Activated naive CD4-positive, alpha-beta T cell (primary cell): ENCODE results near the gene CAPNS2.
"Not testable (repeated sequence)": the region's sequence is repeated elsewhere in the genome, so short reads cannot be mapped to it uniquely, and the experiment has no call there.

Experiments used
- DNase-seq, 4 experiments: peaks; one replicate each; lab custom pipeline; 2025; lab: John Stamatoyannopoulos, UW

Gene CAPNS2

DNA sequence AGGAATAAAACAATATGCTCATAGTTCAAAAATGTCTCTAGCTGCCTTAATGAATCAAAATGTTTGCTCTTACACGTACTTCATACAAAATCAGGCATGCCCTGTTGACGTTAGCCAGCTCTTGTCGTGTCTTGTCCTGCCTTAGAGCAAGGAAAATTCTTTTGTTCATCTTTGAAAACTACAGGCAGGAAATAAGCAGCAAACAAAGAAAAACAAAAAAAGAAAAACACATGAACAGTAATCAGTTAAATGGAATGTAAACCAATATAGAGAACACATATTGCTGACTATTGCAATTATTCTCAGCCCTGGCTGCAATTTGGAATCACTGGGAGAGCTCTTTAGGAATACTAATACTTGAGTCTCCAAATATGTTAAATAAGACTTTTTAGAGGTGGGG lies 1.7 kb downstream of the CAPNS2 start:
- no peak for DNase-seq

DNA sequence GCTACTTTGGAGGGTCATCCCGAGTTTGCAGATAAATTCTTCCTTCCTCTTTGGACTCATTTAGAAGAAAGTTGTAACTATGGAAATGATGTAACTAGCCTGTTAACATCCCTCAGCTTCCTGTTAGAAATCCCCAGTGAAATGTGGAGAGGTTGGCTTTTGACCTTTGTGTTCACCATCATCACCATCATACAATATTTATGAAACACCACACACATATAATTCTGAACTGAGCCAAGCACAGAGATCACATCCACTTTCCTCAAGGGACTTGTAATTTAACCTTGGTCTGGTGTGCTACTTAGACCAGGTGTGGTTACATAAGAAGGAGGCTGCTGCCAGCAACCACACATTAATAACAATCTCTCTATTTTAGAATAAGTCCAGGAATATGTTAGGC lies 2.5 kb downstream of the CAPNS2 start:
- DNase-seq = no peak

DNA sequence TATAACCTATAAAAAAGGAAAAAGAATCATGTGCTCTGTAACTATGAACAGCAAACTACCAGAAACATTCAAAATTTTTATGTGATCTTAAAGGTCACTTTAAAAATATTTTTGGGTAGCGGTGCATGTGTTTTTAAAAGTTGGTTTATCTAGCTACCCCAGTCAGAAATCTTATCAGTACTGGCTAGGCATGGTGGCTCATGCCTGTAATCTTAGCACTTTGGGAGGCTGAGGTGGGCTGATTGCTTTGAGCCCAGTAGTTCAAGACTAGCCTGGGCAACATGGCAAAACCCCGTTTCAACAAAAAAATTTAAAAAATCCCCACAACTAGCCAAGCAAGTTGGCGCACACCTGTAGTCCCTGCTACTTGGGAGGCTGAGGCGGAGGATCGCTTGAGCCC lies 3.7 kb downstream of the CAPNS2 start:
- DNase-seq = no peak

DNA sequence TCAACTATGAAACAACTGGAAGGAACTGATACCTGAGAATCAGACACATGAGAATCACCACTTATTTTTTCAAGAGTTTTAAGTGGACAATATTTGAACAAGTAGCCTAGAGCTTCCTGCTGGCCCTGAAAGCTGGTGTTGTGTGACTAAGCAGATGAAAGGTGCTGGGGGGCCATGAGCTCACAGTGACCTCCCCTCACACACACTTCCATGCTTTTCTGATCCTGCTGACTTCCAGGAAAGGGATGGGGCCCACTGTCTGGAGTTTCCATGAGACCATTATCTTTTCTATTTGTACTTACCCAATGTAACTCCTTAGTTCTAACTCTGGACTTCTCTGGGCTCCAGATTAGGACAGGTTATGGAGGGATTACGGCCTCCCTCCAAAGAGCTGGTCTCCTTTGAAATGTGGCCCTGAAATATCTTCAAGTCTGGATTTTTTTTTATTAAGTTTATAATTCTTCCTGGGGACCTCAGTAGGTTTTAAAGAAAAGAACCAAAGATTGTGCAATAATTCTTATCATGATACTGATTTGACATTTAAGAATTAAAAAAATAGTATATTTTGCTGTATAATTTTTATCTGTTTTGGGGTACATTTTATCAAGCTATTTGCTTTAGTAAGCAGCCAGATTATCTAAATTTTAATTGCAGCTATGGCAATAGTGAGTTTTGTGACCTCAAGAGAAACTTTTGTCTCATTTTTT lies 4.9 kb downstream of the CAPNS2 start:
- no peak for DNase-seq

DNA sequence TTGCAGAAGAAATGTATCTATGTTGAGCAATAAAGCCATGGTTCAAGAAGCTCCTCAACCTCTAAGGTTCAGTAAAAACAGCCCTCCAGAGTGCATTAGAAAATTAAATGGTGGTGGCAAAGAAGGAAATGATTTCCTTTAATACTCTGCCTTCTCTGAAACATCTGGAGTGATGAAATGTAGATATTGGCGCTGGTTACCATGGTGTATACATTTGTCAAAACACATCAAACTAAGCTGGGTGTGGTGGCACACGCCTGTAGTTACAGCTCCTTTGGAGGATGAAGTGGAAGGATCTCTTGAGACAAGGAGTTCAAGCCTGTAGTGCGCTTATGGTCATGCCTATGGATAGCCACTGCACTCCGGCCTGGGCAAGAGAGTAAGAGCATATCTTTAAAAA lies 6.0 kb downstream of the CAPNS2 start:
- DNase-seq = no peak

DNA sequence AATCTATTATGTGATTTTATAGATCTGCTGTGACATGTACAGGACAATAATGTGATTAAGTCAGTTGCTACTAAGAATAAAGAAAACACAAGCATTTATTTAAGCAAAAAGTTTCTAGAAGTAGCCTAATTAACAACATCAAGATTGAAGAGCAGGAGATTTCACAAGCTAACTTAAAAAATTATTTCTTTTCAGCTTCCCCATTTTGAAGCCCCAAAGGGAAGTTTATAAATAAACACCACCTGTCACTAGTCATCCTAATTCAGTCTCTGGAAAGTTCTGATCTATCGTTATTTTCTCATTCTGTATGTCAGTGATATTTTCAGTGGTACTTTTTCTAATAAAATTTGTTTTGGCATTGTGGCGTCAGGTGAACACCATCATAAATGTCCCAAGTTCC lies 8.3 kb downstream of the CAPNS2 start:
- no peak for DNase-seq

DNA sequence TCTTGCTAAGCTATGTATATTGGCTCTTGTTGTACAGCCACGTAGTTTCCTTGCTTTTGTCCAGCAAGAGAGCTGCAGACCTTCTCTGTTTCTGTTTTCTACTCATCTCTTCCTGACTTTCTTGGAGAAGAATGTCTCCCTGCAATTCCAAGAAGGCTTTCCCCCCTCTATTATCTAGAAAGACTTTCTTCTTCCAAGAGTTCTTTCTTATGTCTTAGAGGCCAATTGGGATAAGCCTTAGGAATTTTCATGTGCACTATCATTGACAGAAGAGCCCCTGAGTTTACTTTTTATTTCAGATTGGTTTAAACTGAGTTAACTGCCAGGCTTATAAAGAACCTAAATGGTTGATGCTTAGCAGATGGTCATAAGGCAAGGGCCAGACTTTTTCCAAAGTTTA lies 9.0 kb downstream of the CAPNS2 start:
- no peak for DNase-seq

DNA sequence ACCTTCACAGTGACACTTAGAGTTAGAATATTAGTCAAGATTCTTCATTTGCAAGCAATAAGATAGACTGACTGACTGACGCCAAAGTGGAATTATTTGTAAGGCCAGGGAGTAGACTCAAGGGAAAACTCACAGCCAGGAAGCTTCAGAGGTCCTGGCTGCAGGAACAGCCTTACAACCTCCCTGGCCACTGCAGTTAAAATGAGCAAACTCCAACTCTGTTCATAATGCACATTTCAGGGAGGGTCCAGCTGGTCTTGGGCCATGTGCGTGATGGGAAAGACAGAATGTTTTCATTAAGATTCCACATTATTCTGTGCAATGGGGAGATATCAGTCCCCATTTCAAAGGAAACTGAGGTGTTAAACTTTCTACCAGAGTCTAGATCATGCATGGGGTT lies 9.9 kb downstream of the CAPNS2 start:
- DNase-seq = no peak

DNA sequence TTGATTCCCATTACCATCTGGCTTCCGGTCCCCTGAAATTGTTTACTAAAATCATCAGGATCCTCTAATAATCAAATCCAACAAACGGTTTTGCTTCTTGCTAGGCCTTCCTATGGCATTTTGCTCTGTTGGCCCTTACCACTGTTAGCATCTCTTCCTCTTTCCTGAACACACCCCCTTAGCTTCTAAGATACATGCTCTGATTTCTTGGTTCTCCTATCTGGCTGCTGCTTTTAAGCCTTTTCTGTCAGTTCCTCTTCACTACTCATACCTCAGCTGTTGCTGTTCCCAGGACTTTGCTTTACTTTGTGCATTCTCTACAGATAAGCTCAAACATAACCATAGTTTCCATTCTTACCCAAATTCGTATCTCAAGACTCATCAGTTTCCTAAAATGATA lies 11.4 kb downstream of the CAPNS2 start:
- DNase-seq = no peak

DNA sequence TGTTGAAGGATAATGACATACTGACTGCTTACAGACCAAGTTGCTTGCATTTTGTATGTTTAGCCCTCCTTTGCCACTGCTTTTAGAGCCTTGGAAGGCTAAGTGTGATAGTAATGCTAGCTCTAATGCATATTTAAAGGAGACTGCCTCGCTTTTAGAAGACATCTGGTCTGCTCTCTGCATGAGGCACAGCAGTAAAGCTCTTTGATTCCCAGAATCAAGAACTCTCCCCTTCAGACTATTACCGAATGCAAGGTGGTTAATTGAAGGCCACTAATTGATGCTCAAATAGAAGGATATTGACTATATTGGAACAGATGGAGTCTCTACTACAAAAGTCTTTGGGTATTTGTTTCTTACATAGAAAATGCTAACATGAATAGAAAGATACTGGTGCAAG lies 19.1 kb downstream of the CAPNS2 start:
- DNase-seq = no peak

DNA sequence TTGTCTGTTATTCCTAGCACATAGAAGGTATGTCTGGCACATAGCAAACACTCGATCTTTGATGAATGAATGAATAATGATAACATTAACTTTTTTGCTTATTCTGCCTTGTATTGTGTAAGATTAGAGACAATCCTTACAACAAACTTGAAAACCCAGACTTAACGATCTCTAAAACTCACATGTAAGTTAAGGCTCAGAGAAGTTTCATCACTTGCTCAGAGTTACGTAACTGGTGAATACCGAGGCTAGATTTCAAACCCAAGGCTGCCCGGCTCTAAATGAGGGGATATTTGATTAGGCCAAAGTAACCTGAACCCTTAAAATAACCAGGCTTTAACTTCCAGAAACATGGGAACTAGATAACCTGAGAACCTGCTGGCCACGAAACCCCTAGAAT lies 22.3 kb downstream of the CAPNS2 start:
- no peak for DNase-seq

DNA sequence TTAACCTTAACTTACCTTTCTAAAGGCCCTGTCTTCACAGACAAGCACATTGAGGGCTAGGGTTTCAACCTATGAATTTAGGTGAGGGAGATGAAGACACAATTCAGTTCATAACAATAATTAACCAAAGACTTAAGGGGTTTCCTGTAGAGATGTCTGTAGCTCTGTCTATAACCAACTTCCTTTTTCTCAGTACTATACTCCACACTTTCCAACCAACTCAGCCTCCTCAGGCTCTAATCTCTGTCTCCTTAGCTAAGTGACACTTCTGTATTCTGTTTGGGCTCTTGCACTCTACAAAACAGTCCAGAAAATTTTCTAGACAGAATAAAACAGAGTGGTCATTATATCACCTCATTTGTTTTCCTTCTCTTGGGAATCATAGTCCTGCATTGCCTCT lies 25.8 kb downstream of the CAPNS2 start:
- DNase-seq = no peak

DNA sequence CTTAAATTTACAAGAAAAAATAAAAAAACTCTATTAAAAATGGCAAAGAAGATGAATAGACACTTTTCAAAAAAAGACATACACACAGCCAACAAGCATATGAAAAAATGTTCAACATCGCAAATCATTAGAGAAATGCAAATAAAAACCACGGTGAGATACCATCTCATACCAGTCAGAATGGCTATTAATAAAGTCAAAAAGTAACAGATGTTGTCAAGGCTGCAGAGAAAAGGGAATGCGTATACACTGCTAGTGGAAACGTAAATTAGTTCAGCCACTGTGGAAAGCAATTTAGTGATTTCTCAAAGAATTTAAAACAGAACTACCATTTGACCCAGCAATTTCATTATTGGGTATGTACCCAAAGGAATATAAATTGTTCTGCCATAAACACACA lies 31.4 kb downstream of the CAPNS2 start:
- DNase-seq = no peak

DNA sequence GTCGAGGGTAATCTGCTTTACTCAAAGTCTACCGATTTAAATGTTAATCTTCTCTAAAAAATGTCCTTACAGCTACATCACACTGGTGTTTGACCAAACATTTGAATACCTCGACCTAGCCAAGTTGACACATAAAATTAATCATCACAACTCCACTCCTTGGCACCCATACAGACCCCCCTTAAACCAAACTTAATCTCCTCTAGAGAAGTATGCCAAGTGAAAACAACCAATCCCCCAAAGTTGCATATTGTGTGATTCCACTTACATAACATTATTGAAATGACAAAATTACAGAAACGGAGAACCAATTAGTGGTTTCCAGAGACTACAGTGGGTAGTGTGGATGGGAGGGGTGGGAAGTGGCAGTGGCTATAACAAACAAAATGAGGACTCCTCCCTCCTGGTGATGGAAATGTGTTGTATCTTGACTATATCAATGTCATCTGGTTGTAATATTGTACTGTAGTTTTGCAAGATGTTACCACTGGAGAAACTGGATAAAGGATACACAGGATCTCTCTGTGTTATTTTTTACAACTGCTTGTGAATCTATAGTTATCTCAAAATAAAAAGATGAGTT lies 39.4 kb downstream of the CAPNS2 start:
- DNase-seq = no peak

DNA sequence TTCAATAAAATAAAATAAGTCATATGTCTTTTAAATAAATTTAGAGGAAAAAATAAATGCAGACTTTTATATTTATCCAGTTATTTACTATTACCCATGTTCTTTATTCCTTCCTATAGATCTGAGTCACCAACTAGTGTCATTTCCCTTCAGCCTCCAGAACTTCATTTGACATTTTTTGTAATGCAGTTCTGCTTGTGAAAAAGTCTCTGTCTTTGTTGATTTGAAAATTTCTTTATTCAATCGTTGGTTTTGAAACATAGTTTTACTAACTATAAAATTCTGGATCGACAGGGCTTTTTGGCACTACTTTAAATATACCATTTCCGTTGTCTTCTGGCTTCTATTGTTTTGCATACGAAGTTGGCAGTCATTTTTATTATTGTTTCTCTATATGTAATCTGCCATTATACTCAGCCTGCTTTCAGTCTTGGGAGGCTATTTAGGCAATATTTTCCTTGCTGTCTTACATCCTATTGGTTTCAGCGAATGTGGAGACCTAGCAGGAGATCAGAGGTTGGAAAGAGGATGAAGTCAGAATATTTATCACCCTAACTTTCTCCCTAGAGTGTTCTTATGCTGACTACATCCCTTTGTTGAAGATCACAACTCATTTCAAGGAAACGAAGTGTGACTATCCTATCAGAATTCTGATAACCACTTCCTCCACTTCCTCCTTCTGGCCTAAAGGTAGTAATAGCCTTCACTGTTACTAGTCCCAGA lies 47.3 kb downstream of the CAPNS2 start:
- no peak for DNase-seq

DNA sequence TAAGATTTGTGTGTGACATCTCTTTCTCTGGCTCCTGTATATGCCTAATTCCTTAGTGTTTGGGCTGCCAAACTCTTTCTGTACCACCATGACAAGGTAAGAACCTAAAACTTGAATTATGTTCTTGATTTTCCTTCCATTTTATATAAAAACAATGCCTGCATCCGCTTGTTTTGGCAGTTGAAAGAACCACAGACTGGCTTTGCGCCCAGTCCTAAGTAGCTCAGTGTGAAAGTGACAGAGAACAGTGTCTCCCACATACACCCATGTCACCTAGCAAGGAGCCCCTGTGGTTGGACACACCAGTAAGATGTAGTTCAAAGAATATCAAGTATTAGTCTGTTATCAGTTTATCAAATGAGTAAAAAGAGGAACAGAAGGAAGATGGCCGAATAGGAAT lies 48.6 kb downstream of the CAPNS2 start:
- DNase-seq = no peak

DNA sequence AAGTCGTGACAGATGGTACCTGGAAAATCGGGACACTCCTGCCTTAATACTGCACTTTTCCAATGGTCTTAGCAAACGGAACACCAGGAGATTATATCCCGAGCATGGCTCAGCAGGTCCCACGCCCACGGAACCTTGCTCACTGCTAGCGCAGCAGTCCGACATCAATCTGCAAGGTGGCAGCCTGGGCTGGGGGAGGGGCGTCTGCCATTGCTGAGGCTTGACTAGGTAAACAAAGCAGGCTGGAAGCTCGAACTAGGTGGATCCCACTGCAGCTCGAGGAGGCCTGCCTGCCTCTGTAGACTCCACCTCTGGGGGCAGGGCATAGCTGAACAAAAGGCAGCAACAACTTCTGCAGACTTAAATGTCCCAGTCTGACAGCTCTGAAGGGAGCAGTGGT lies 49.2 kb downstream of the CAPNS2 start:
- DNase-seq = not testable (repeated sequence)
